ENCODE data around the gene EIF4G3.

EIF4G3 gene

GRCh38 chr1:21115098-21115760, 61.5 kb downstream of the EIF4G3 start:
- Histone ChIP-seq H3K9me3 (ENCODE audit: control insufficient read depth, insufficient read depth, low read length) (no peaks in the 10 kb centered on the region), H3K4me3 (ENCODE audit: low read length) (no peak overlapping the region), H3K36me3 (ENCODE audit: control insufficient read depth, low read length) (no peaks in the 10 kb centered on the region; the same call in 1 of the 2 replicates), H4K20me1 (ENCODE audit: control insufficient read depth, insufficient read depth, low read depth, low read length) (no peaks in the 10 kb centered on the region), H3K27ac (ENCODE audit: low read depth, low read length) (no peak overlapping the region), H3K9me2 (replicated peaks; ENCODE audit: control insufficient read depth, low read length) (no peaks in the 10 kb centered on the region), H3K79me2 (ENCODE audit: control insufficient read depth, low read length) (peaks cover 8% of the 10 kb centered on the region; the same call in 1 of the 2 replicates), H3K4me2 (ENCODE audit: low read length) (no peak overlapping the region), H3K4me1 (ENCODE audit: control insufficient read depth, low read length) (peaks cover 10% of the 10 kb centered on the region), H3K27me3 (ENCODE audit: control insufficient read depth, low read length) (no peaks in the 10 kb centered on the region), H3F3A (ENCODE audit: control insufficient read depth, insufficient read depth) (no peaks in the 10 kb centered on the region)
- TF ChIP-seq EZH2phosphoT487 (IDR thresholded peaks at IDR 0.05; ENCODE audit: borderline replicate concordance, low read length), result no peak
- TF ChIP-seq, protein P1, sequence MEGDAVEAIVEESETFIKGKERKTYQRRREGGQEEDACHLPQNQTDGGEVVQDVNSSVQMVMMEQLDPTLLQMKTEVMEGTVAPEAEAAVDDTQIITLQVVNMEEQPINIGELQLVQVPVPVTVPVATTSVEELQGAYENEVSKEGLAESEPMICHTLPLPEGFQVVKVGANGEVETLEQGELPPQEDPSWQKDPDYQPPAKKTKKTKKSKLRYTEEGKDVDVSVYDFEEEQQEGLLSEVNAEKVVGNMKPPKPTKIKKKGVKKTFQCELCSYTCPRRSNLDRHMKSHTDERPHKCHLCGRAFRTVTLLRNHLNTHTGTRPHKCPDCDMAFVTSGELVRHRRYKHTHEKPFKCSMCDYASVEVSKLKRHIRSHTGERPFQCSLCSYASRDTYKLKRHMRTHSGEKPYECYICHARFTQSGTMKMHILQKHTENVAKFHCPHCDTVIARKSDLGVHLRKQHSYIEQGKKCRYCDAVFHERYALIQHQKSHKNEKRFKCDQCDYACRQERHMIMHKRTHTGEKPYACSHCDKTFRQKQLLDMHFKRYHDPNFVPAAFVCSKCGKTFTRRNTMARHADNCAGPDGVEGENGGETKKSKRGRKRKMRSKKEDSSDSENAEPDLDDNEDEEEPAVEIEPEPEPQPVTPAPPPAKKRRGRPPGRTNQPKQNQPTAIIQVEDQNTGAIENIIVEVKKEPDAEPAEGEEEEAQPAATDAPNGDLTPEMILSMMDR (IDR thresholded peaks at IDR 0.05; ENCODE audit: low read depth, low read length, poor library complexity, severe bottlenecking), result no peak

- no peak overlapping the region for H3K4me3 ChIP-seq (ENCODE audit: low read length)
- H3F3A ChIP-seq (ENCODE audit: control insufficient read depth, insufficient read depth), result no peaks in the 10 kb centered on the region
- H3K4me1 ChIP-seq (ENCODE audit: control insufficient read depth, low read length), result peaks cover 10% of the 10 kb centered on the region
- H3K36me3 ChIP-seq (ENCODE audit: control insufficient read depth, low read length), result no peaks in the 10 kb centered on the region; the same call in 1 of the 2 replicates
- H3K79me2 ChIP-seq (ENCODE audit: control insufficient read depth, low read length), result peaks cover 8% of the 10 kb centered on the region; the same call in 1 of the 2 replicates
- H3K9me2 ChIP-seq (replicated peaks; ENCODE audit: control insufficient read depth, low read length), result no peaks in the 10 kb centered on the region
- TF ChIP-seq, protein P1 (IDR thresholded peaks at IDR 0.05; ENCODE audit: low read depth, low read length, poor library complexity, severe bottlenecking), result no peak
- TF ChIP-seq EZH2phosphoT487 (IDR thresholded peaks at IDR 0.05; ENCODE audit: borderline replicate concordance, low read length), result no peak
- H3K9me3 ChIP-seq (ENCODE audit: control insufficient read depth, insufficient read depth, low read length), result no peaks in the 10 kb centered on the region
- H4K20me1 ChIP-seq (ENCODE audit: control insufficient read depth, insufficient read depth, low read depth, low read length), result no peaks in the 10 kb centered on the region
- no peaks in the 10 kb centered on the region for H3K27me3 ChIP-seq (ENCODE audit: control insufficient read depth, low read length)
- H3K4me2 ChIP-seq (ENCODE audit: low read length), result no peak overlapping the region
- H3K27ac ChIP-seq (ENCODE audit: low read depth, low read length), result no peak overlapping the region
These were observed 62.3 kb downstream of the EIF4G3 start for GRCh38 chr1:21114431-21114830.

- no peaks in the 10 kb centered on the region for H3K9me3 ChIP-seq (ENCODE audit: control insufficient read depth, insufficient read depth, low read length)
- H3K27ac ChIP-seq (ENCODE audit: low read depth, low read length), result no peak overlapping the region
- H3K9me2 ChIP-seq (replicated peaks; ENCODE audit: control insufficient read depth, low read length), result no peaks in the 10 kb centered on the region
- H3K27me3 ChIP-seq (ENCODE audit: control insufficient read depth, low read length), result no peaks in the 10 kb centered on the region
- H3F3A ChIP-seq (ENCODE audit: control insufficient read depth, insufficient read depth), result no peaks in the 10 kb centered on the region
- H3K4me1 ChIP-seq (ENCODE audit: control insufficient read depth, low read length), result no peaks in the 10 kb centered on the region
- TF ChIP-seq EZH2phosphoT487 (IDR thresholded peaks at IDR 0.05; ENCODE audit: borderline replicate concordance, low read length), result no peak
- TF ChIP-seq, protein P1 (IDR thresholded peaks at IDR 0.05; ENCODE audit: low read depth, low read length, poor library complexity, severe bottlenecking), result no peak
- no peaks in the 10 kb centered on the region; the same call in none of the 2 replicates for H3K36me3 ChIP-seq (ENCODE audit: control insufficient read depth, low read length)
- H3K4me3 ChIP-seq (ENCODE audit: low read length), result no peak overlapping the region
- H4K20me1 ChIP-seq (ENCODE audit: control insufficient read depth, insufficient read depth, low read depth, low read length), result no peaks in the 10 kb centered on the region
- H3K79me2 ChIP-seq (ENCODE audit: control insufficient read depth, low read length), result no peaks in the 10 kb centered on the region
- H3K4me2 ChIP-seq (ENCODE audit: low read length), result no peak overlapping the region
These were observed 66.5 kb downstream of the EIF4G3 start for GRCh38 chr1:21110163-21110562.
